Liver (tissue), 3 donors: ENCODE results near the gene ANO4.

Source experiments
- ATF3 ChIP-seq: IDR thresholded peaks from 2 replicates; pipeline ENCODE4 v1.6.1; 2016; ENCODE audit warnings: antibody characterized with exemption
- EGR1 ChIP-seq, 2 donors: IDR thresholded peaks; 2 replicates each; pipeline ENCODE4 v1.6.1; 2016 to 2018; ENCODE audit warnings: antibody characterized with exemption in 2 of 2, low read depth in 2 of 2
- GABPA ChIP-seq, 2 donors: IDR thresholded peaks in 1 of 2; conservative IDR thresholded peaks in 1 of 2; 2 replicates each; pipeline ENCODE4 v1.6.1; 2016; ENCODE audit warnings: antibody characterized with exemption in 2 of 2, mild to moderate bottlenecking in 1 of 2, moderate library complexity in 1 of 2
- JUND ChIP-seq, 2 donors: IDR thresholded peaks; 2 replicates each; pipeline ENCODE4 v1.6.1; 2016; ENCODE audit warnings: antibody characterized with exemption in 2 of 2
- MAX ChIP-seq: IDR thresholded peaks from 2 replicates; pipeline ENCODE4 v1.6.1; 2016; ENCODE audit warnings: antibody characterized with exemption
- RAD21 ChIP-seq, 2 donors: IDR thresholded peaks; 2 replicates each; pipeline ENCODE4 v1.6.1; 2016; ENCODE audit warnings: antibody characterized with exemption in 2 of 2, mild to moderate bottlenecking in 2 of 2
- RXRA ChIP-seq, 2 donors: IDR thresholded peaks; 2 replicates each; pipeline ENCODE4 v1.6.1; 2017 to 2018; ENCODE audit warnings: antibody characterized with exemption in 2 of 2, mild to moderate bottlenecking in 1 of 2
- TAF1 ChIP-seq: conservative IDR thresholded peaks from 2 replicates; pipeline ENCODE4 v1.6.1; 2016; ENCODE audit warnings: antibody characterized with exemption, mild to moderate bottlenecking
- YY1 ChIP-seq: IDR thresholded peaks from 2 replicates; pipeline ENCODE4 v1.6.1; 2016; ENCODE audit warnings: antibody characterized with exemption, mild to moderate bottlenecking
- TF ChIP-seq, protein P1 (sequence below): fragments of 150-350 bp; IDR thresholded peaks from 2 replicates; pipeline ENCODE4 v1.5.1; 2017; ENCODE audit warnings: improper control_type of control experiment, low read depth, low read length; ENCODE audit not compliant: missing input control
- donor health status: healthy.
- donor health status: healthy.

- TF ChIP-seq, protein P1, sequence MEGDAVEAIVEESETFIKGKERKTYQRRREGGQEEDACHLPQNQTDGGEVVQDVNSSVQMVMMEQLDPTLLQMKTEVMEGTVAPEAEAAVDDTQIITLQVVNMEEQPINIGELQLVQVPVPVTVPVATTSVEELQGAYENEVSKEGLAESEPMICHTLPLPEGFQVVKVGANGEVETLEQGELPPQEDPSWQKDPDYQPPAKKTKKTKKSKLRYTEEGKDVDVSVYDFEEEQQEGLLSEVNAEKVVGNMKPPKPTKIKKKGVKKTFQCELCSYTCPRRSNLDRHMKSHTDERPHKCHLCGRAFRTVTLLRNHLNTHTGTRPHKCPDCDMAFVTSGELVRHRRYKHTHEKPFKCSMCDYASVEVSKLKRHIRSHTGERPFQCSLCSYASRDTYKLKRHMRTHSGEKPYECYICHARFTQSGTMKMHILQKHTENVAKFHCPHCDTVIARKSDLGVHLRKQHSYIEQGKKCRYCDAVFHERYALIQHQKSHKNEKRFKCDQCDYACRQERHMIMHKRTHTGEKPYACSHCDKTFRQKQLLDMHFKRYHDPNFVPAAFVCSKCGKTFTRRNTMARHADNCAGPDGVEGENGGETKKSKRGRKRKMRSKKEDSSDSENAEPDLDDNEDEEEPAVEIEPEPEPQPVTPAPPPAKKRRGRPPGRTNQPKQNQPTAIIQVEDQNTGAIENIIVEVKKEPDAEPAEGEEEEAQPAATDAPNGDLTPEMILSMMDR: no peak
- TF ChIP-seq YY1 (no peak), ATF3 (no peak), MAX (no peak), JUND (IDR thresholded peaks at IDR 0.05) (no peak), GABPA (IDR thresholded peaks at IDR 0.05 in 1 of 2, conservative IDR thresholded peaks at IDR 0.05 in 1 of 2) (no peak), RAD21 (IDR thresholded peaks at IDR 0.05) (no peak), EGR1 (IDR thresholded peaks at IDR 0.05; ENCODE audit: low read depth in 2 of 2) (no peak), RXRA (IDR thresholded peaks at IDR 0.05) (no peak), TAF1 (no peak)
Measured at GRCh38 chr12:100956311-100956852, 161.8 kb downstream of the ANO4 start.
